ENCODE results near the gene PALM3. TPM values are rescaled to one million over a fixed set of nuclear protein-coding genes. Genes with fewer than 3 reads are reported as not detected.
A peak's percentile ranks its signal among the peaks of the same experiment; 100 is the strongest.

Gene PALM3
- total and polyA plus RNA-seq, 10 of the 15 experiments (the other 5 are each of a cell fraction or from before 2014, with no cell fraction given): 0.07 TPM; not detected in 9

- CTCF ChIA-PET: interaction anchor here (0.7 to 1.0 kb wide), 2 partner anchors 12 to 209 kb away, joined by 3 read pairs; no protein-coding TSS in a partner anchor
- in situ Hi-C loops (cut with MboI): no loop called here
Measured at GRCh38 chr19:14088634-14089411, 26.9 kb upstream of the PALM3 start.

More at GRCh38 chr19:14088634-14089411, 26.9 kb upstream of the PALM3 start:
- ChIA-PET RAD21 (ENCODE audit: unreplicated experiment) (no interaction called here), SMC1A (ENCODE audit: uncharacterized antibody, unreplicated experiment) (interaction anchor here (1.0 kb wide), 1 partner anchor 48 kb away, joined by 3 read pairs; the partner anchor contains the start of gene ASF1B), POLR2A (interaction anchor here (1.0 to 1.5 kb wide), 3 partner anchors 8 to 49 kb away, joined by 3 to 5 read pairs (median 4); no protein-coding TSS in a partner anchor)
- FAIRE-seq (no peak), ATAC-seq (no peak), DNase-seq (ENCODE audit: low read depth, low spot score) (no peak)
- H3K4me1 ChIP-seq (ENCODE audit: control insufficient read depth, insufficient read depth, low read length): peaks cover 7% of the 10 kb centered on the region; the same call in 1 of the 2 replicates
- H3K9ac ChIP-seq (ENCODE audit: control insufficient read depth, insufficient read depth, low read length): peak overlapping the region; percentile 36; the same call in 1 of the 2 replicates
- H3K9me3 ChIP-seq (replicated peaks; ENCODE audit: control insufficient read depth, insufficient read depth, low read length): peaks cover 2% of the 10 kb centered on the region; the same call in 1 of the 3 replicates
- no peaks in the 10 kb centered on the region for H3K27me3 ChIP-seq (replicated peaks in 1 of 2; ENCODE audit: control insufficient read depth in 2 of 2, insufficient read depth in 2 of 2, low read length in 1 of 2)
- TSS peak; percentile 72 for BruUV-seq (replicated peaks)
- H4K20me1 ChIP-seq (ENCODE audit: control insufficient read depth, insufficient read depth): no peaks in the 10 kb centered on the region
- peaks cover 3 to 5% of the 10 kb centered on the region in 2 experiments; a peak in 3 of 4 replicates for H3K36me3 ChIP-seq (ENCODE audit: control insufficient read depth in 2 of 2, insufficient read depth in 2 of 2, low read length in 1 of 2)
- peaks cover 6% of the 10 kb centered on the region for H3K79me2 ChIP-seq (ENCODE audit: control insufficient read depth, insufficient read depth, low read length)
- H3K4me3 ChIP-seq: peak overlapping the region; percentile 55
- H3K27ac ChIP-seq (ENCODE audit: control insufficient read depth, insufficient read depth): no peak overlapping the region
- TF ChIP-seq POLR2AphosphoS5 (IDR thresholded peaks at IDR 0.05; ENCODE audit: low read length): no peak
- no peak for TF ChIP-seq RUNX3 (IDR thresholded peaks at IDR 0.05; ENCODE audit: low read length)
- 0 out of 2 replicates have a peak, but pooled peaks have one; percentile 24 for TF ChIP-seq MLLT1 (IDR thresholded peaks at IDR 0.05)
- no peak for TF ChIP-seq POLR2A (IDR thresholded peaks at IDR 0.05; ENCODE audit: low read depth, low read length)
- TF ChIP-seq CREM (IDR thresholded peaks at IDR 0.05; ENCODE audit: low read depth): no peak
- TF ChIP-seq SP1 (IDR thresholded peaks at IDR 0.05; ENCODE audit: low read depth, low read length): no peak
- TF ChIP-seq ZNF687 (IDR thresholded peaks at IDR 0.05): no peak
- no peak for TF ChIP-seq KAT2A (conservative IDR thresholded peaks at IDR 0.05; ENCODE audit: control insufficient read depth, low read depth, low read length)
- intact Hi-C loops (cut with micrococcal nuclease; ENCODE audit: unreplicated experiment): no loop called here
- no peak overlapping the region; the same call in 1 of the 2 replicates for H2AFZ ChIP-seq (ENCODE audit: control insufficient read depth, low read depth, low read length)
- WGBS (ENCODE audit: insufficient coverage, insufficient replicate concordance, low lambda C conversion rate, missing lambda C conversion rate): 88% methylated on average over 30 of the region's 30 CpGs
- H3K4me2 ChIP-seq (ENCODE audit: control insufficient read depth, insufficient read depth): peak overlapping the region; percentile 85

All from GM12878 (cell line).